Measurements from ENCODE around the gene PRDX5. TPM values are rescaled to one million over a fixed set of nuclear protein-coding genes. Genes with fewer than 3 reads are reported as not detected.
"Not testable (repeated sequence)": the region's sequence is repeated elsewhere in the genome, so short reads cannot be mapped to it uniquely, and the experiment has no call there.

The PRDX5 gene
- total RNA-seq, 2 experiments from 2014 or later, result 97.4 to 106 TPM

DNA sequence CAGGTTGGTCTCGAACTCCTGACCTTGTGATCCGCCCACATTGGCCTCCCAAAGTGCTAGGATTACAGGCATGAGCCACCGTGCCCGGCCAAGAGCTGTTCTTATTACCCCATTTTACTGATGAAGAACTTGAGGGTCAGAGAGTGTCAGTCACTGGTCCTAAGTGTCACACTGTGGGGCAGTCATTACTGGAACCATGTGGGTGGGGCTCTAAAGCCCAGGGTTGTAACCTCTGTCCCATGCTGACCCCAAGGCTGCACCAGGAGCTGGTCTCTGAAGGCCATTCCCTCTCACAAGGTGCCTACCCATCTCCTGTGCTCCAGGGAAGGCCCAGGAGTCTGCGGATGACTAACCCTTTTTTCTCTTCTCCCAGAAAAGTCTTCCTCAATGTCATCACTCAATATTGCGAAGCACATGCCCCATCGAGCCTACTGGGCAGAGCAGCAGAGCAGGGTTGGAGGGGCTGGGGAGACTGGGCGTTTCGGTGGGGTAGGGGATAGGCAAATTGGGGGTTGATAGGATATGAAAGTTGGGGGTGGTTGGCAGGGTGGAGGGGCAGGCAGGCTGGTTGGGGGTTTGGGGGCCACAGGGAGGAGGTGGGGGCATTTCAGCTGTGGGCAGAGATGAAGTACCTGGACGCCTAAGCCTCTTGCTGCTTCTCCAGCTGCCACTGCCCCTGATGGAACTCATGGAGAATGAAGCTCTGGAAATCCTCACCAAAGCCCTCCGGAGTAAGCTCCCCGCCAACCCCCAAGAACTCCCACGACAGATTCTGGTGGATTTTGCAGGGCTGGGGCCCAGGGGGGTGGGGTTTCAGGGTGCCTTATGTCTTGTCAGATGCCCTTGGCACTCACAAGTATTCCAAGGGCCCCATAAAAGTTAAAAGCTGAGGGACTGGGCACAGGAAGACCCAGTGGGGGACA is 14.6 kb upstream of the PRDX5 start:
- Mint-ChIP-seq H3K27me3 (peaks cover 25% of the 10 kb centered on the region), H3K4me1 (peaks cover 42% of the 10 kb centered on the region), H3K4me3 (no peak overlapping the region), H3K27ac (peak overlapping the region; percentile 41), H3K36me3 (ENCODE audit: low read depth) (peaks cover 10% of the 10 kb centered on the region), H3K9me3 (no peaks in the 10 kb centered on the region)
- DNase-seq, result no peak
- ChIA-PET CTCF (interaction anchor here (0.7 to 5.8 kb wide), 29 partner anchors 8 to 118 kb away, joined by 3 to 92 read pairs (median 6); partner anchors contain the start of genes BAD, FERMT3, GPR137 and KCNK4), POLR2A (interaction anchor here (0.7 kb wide), 1 partner anchor 32 kb away, joined by 3 read pairs; no protein-coding TSS in a partner anchor)

DNA sequence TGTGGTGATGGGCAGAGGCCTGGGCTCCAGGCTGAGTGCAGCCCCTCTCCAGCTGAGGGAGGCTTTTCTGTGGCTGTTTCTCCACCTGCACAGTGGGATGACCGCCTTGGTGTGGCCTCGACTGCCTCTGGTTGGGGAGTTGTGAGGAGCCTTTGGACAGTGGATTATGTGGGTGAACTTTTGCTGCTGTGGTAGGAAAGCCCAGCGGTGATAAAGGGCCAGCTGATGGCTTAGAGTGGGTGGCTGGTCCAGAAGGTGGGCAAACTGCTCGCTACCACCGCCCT is 13.9 kb upstream of the PRDX5 start:
- H3K4me3 Mint-ChIP-seq, result peak overlapping the region; percentile 82
- ChIA-PET CTCF (interaction anchor here (0.7 to 5.8 kb wide), 28 partner anchors 8 to 151 kb away, joined by 3 to 92 read pairs (median 6); partner anchors contain the start of genes BAD, FERMT3, GPR137 and KCNK4), POLR2A (interaction anchor here (0.7 kb wide), 1 partner anchor 33 kb away, joined by 3 read pairs; no protein-coding TSS in a partner anchor)
- DNase-seq, result no peak
- H3K36me3 Mint-ChIP-seq (ENCODE audit: low read depth), result peaks cover 10% of the 10 kb centered on the region
- H3K9me3 Mint-ChIP-seq, result no peaks in the 10 kb centered on the region
- H3K27ac Mint-ChIP-seq, result peak overlapping the region; percentile 98
- peaks cover 42% of the 10 kb centered on the region for H3K4me1 Mint-ChIP-seq
- peaks cover 19% of the 10 kb centered on the region for H3K27me3 Mint-ChIP-seq

GRCh38 chr11:64304316-64305072 is 13.4 kb upstream of the PRDX5 start:
- no peaks in the 10 kb centered on the region for H3K9me3 Mint-ChIP-seq
- peak overlapping the region; percentile 82 for H3K4me3 Mint-ChIP-seq
- peaks cover 18% of the 10 kb centered on the region for H3K27me3 Mint-ChIP-seq
- H3K27ac Mint-ChIP-seq, result peak overlapping the region; percentile 98
- ChIA-PET CTCF (interaction anchor here (0.7 to 5.8 kb wide), 38 partner anchors 9 to 360 kb away, joined by 3 to 92 read pairs (median 4); partner anchors contain the start of genes BAD, FERMT3, GPR137 and KCNK4), POLR2A (interaction anchor here (0.5 to 0.9 kb wide), 5 partner anchors 12 to 87 kb away, joined by 3 read pairs; partner anchors contain the start of gene TRMT112)
- peak; percentile 95 for DNase-seq
- H3K4me1 Mint-ChIP-seq, result peaks cover 44% of the 10 kb centered on the region
- H3K36me3 Mint-ChIP-seq (ENCODE audit: low read depth), result peaks cover 11% of the 10 kb centered on the region

GRCh38 chr11:64305075-64305690 is 12.7 kb upstream of the PRDX5 start, which contains the start of gene ESRRA:
ESRRA (plus strand) TSS chr11:64305524; CDS start chr11:64307180, 1,656 bp downstream.
- peaks cover 44% of the 10 kb centered on the region for H3K4me1 Mint-ChIP-seq
- ChIA-PET POLR2A (interaction anchor here (0.8 to 0.9 kb wide), 3 partner anchors 12 to 88 kb away, joined by 3 read pairs; partner anchors contain the start of gene TRMT112), CTCF (interaction anchor here (0.7 to 5.8 kb wide), 26 partner anchors 9 to 360 kb away, joined by 3 to 92 read pairs (median 4); partner anchors contain the start of genes BAD, FERMT3, GPR137 and KCNK4)
- DNase-seq, result peak; percentile 100
- H3K9me3 Mint-ChIP-seq, result no peaks in the 10 kb centered on the region
- H3K27me3 Mint-ChIP-seq, result peaks cover 12% of the 10 kb centered on the region
- peak within 1 kb of the TSS; percentile 87 for H3K4me3 Mint-ChIP-seq
- peaks cover 11% of the 10 kb centered on the region for H3K36me3 Mint-ChIP-seq (ENCODE audit: low read depth)
- peak within 1 kb of the TSS; percentile 98 for H3K27ac Mint-ChIP-seq

GRCh38 chr11:64305691-64306562 is 12.0 kb upstream of the PRDX5 start:
- Mint-ChIP-seq H3K36me3 (ENCODE audit: low read depth) (peaks cover 11% of the 10 kb centered on the region), H3K27ac (peak overlapping the region; percentile 92), H3K4me1 (peaks cover 39% of the 10 kb centered on the region), H3K9me3 (no peaks in the 10 kb centered on the region), H3K4me3 (peak overlapping the region; percentile 87), H3K27me3 (peaks cover 5% of the 10 kb centered on the region)
- DNase-seq, result peak; percentile 80
- CTCF ChIA-PET, result interaction anchor here (0.5 to 5.8 kb wide), 11 partner anchors 11 to 361 kb away, joined by 3 to 92 read pairs (median 14); partner anchors contain the start of genes BAD, FERMT3, GPR137 and KCNK4
- POLR2A ChIA-PET, result no interaction called here

GRCh38 chr11:64306563-64306875 is 11.4 kb upstream of the PRDX5 start:
- Mint-ChIP-seq H3K4me3 (peak overlapping the region; percentile 87), H3K27me3 (peaks cover 4% of the 10 kb centered on the region), H3K9me3 (no peaks in the 10 kb centered on the region), H3K27ac (peak overlapping the region; percentile 92), H3K4me1 (peaks cover 40% of the 10 kb centered on the region), H3K36me3 (ENCODE audit: low read depth) (peaks cover 11% of the 10 kb centered on the region)
- no peak for DNase-seq
- ChIA-PET CTCF (interaction anchor here (0.5 to 5.3 kb wide), 2 partner anchors 11 to 27 kb away, joined by 3 to 35 read pairs; partner anchors contain the start of genes PRDX5 and TRMT112), POLR2A (no interaction called here)

DNA sequence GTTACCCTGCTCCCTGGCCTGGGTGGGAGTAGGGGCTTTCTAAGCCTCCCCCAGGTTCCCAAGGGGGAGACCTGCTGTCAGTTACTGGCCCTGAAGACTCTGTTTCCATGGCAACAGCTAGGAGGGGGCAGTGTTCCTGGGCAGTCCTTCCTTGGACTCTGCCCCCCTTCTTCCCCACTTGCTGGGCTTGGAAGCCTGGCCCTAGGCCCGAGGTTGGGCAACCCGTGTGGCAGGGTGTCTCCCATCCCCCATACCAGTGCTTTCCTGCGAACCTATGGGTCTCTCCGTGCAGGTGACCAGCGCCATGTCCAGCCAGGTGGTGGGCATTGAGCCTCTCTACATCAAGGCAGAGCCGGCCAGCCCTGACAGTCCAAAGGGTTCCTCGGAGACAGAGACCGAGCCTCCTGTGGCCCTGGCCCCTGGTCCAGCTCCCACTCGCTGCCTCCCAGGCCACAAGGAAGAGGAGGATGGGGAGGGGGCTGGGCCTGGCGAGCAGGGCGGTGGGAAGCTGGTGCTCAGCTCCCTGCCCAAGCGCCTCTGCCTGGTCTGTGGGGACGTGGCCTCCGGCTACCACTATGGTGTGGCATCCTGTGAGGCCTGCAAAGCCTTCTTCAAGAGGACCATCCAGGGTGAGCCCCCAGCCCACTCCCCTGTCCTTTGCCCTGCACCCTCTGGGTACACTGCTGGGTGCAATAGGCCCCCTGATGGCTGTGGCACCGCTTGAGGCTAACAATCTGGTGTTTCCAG is 10.9 kb upstream of the PRDX5 start:
- no peaks in the 10 kb centered on the region for H3K27me3 Mint-ChIP-seq
- ChIA-PET POLR2A (interaction anchor here (0.6 kb wide), 1 partner anchor 11 kb away, joined by 4 read pairs; the partner anchor contains the start of gene PRDX5), CTCF (interaction anchor here (0.5 to 5.3 kb wide), 2 partner anchors 10 to 28 kb away, joined by 3 to 35 read pairs; partner anchors contain the start of genes PRDX5 and TRMT112)
- peaks cover 40% of the 10 kb centered on the region for H3K4me1 Mint-ChIP-seq
- peaks cover 11% of the 10 kb centered on the region for H3K36me3 Mint-ChIP-seq (ENCODE audit: low read depth)
- no peak for DNase-seq
- H3K9me3 Mint-ChIP-seq, result no peaks in the 10 kb centered on the region
- H3K27ac Mint-ChIP-seq, result peak overlapping the region; percentile 92
- peak overlapping the region; percentile 87 for H3K4me3 Mint-ChIP-seq

- Mint-ChIP-seq H3K4me3 (peak overlapping the region; percentile 87), H3K27ac (peak overlapping the region; percentile 28), H3K36me3 (ENCODE audit: low read depth) (peaks cover 16% of the 10 kb centered on the region), H3K4me1 (peaks cover 45% of the 10 kb centered on the region)
- POLR2A ChIA-PET, result interaction anchor here (0.6 kb wide), 1 partner anchor 10 kb away, joined by 4 read pairs; the partner anchor contains the start of gene PRDX5
- CTCF ChIA-PET, result interaction anchor here (1.2 to 5.3 kb wide), 2 partner anchors 9 to 24 kb away, joined by 3 to 35 read pairs; partner anchors contain the start of genes PRDX5 and TRMT112
- not testable (repeated sequence) for H3K27me3 Mint-ChIP-seq, DNase-seq, H3K9me3 Mint-ChIP-seq
Observed at GRCh38 chr11:64307795-64308194, 10.1 kb upstream of the PRDX5 start.

GRCh38 chr11:64312947-64313346 is 5.0 kb upstream of the PRDX5 start:
- DNase-seq, result no peak
- ChIA-PET POLR2A (no interaction called here), CTCF (interaction anchor here (0.6 to 2.5 kb wide), 4 partner anchors 9 to 1352 kb away, joined by 3 to 12 read pairs (median 3); no protein-coding TSS in a partner anchor)
- Mint-ChIP-seq H3K36me3 (ENCODE audit: low read depth) (peaks cover 23% of the 10 kb centered on the region), H3K9me3 (no peaks in the 10 kb centered on the region), H3K27me3 (no peaks in the 10 kb centered on the region), H3K4me1 (peaks cover 36% of the 10 kb centered on the region), H3K4me3 (no peak overlapping the region), H3K27ac (peak overlapping the region; percentile 65)

- ChIA-PET POLR2A (no interaction called here), CTCF (interaction anchor here (0.6 to 2.5 kb wide), 6 partner anchors 9 to 1352 kb away, joined by 3 to 12 read pairs (median 3); no protein-coding TSS in a partner anchor)
- H3K27ac Mint-ChIP-seq, result no peak overlapping the region
- no peaks in the 10 kb centered on the region for H3K9me3 Mint-ChIP-seq
- peaks cover 39% of the 10 kb centered on the region for H3K4me1 Mint-ChIP-seq
- no peaks in the 10 kb centered on the region for H3K27me3 Mint-ChIP-seq
- no peak overlapping the region for H3K4me3 Mint-ChIP-seq
- H3K36me3 Mint-ChIP-seq (ENCODE audit: low read depth), result peaks cover 23% of the 10 kb centered on the region
- DNase-seq, result no peak
Observed at GRCh38 chr11:64313491-64314145, 4.3 kb upstream of the PRDX5 start.
